DND-41 (cell line): ENCODE data around the gene JOSD2.

Experiments
- EZH2 ChIP-seq: IDR thresholded peaks from 3 replicates; pipeline ENCODE4 v1.6.1; 2012; ENCODE audit warnings: borderline replicate concordance, low read depth, mild to moderate bottlenecking, moderate library complexity, low read length, inconsistent platforms; ENCODE audit not compliant: severe bottlenecking
- TF ChIP-seq, protein P1 (sequence below): IDR thresholded peaks from 2 replicates; pipeline ENCODE4 v1.5.1; 2012; ENCODE audit warnings: borderline replicate concordance, low read length, moderate library complexity, mild to moderate bottlenecking; ENCODE audit not compliant: poor library complexity, severe bottlenecking; ENCODE audit errors: extremely low read depth

DNA sequence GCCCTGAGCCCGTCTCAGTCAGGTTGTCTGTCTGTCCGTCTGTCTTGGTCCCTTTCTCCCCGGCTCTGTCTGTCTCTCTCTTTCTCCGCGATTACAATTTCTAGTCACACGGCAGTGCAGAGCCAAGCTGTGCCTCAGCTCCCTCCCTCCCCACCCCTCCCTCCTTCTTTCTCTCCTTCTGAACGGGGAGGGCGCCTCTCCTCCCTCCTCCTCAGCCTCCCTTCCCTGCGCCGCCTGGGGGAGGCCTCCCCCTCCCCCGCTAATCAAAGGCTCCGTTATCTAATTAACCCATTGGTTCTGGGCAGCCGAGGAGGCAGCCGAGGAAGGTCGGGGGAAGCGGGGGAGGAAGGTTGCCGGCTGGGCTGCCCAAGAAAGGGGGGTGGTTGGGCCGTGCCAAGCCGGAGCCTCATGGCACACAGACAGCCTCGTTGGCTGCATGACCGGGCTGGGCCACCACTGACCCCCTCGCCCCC is 40.8 kb upstream of the JOSD2 start:
- TF ChIP-seq, protein P1, sequence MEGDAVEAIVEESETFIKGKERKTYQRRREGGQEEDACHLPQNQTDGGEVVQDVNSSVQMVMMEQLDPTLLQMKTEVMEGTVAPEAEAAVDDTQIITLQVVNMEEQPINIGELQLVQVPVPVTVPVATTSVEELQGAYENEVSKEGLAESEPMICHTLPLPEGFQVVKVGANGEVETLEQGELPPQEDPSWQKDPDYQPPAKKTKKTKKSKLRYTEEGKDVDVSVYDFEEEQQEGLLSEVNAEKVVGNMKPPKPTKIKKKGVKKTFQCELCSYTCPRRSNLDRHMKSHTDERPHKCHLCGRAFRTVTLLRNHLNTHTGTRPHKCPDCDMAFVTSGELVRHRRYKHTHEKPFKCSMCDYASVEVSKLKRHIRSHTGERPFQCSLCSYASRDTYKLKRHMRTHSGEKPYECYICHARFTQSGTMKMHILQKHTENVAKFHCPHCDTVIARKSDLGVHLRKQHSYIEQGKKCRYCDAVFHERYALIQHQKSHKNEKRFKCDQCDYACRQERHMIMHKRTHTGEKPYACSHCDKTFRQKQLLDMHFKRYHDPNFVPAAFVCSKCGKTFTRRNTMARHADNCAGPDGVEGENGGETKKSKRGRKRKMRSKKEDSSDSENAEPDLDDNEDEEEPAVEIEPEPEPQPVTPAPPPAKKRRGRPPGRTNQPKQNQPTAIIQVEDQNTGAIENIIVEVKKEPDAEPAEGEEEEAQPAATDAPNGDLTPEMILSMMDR: no peak
- no peak for TF ChIP-seq EZH2
